GM04503 (cell line): ENCODE measurements around the gene ZNF662.
A peak's percentile ranks its signal among the peaks of the same experiment; 100 is the strongest.

ENCODE experiments used
- DNase-seq: peaks from one replicate; pipeline ENCODE4 v3.0.0-alpha.2; 2012; ENCODE audit warnings: low read depth

The ZNF662 gene

GRCh38 chr3:42936157-42936981, 30.4 kb downstream of the ZNF662 start:
- peak; percentile 12 for DNase-seq

GRCh38 chr3:42937334-42937733, 31.4 kb downstream of the ZNF662 start:
- DNase-seq = no peak

GRCh38 chr3:42942693-42943092, 36.8 kb downstream of the ZNF662 start:
- no peak for DNase-seq

GRCh38 chr3:42946050-42946449, 40.1 kb downstream of the ZNF662 start:
- no peak for DNase-seq

- no peak for DNase-seq
These were observed 51.6 kb downstream of the ZNF662 start for GRCh38 chr3:42957573-42957972.

GRCh38 chr3:42960282-42960681, 54.3 kb downstream of the ZNF662 start:
- DNase-seq = no peak

- no peak for DNase-seq
These were observed 54.8 kb downstream of the ZNF662 start for GRCh38 chr3:42960786-42961185.

GRCh38 chr3:42961633-42962032, 55.7 kb downstream of the ZNF662 start:
- DNase-seq = peak; percentile 13

GRCh38 chr3:42963269-42963668, 57.3 kb downstream of the ZNF662 start:
- no peak for DNase-seq

- DNase-seq = no peak
These were observed 58.3 kb downstream of the ZNF662 start for GRCh38 chr3:42964266-42964665.
